ENCODE results near the gene PALM. TPM values are rescaled to one million over a fixed set of nuclear protein-coding genes. Genes with fewer than 3 reads are reported as not detected.

The PALM gene
- total RNA-seq, 2 donors from 2014 or later = 14.4 to 28.4 TPM

DNA sequence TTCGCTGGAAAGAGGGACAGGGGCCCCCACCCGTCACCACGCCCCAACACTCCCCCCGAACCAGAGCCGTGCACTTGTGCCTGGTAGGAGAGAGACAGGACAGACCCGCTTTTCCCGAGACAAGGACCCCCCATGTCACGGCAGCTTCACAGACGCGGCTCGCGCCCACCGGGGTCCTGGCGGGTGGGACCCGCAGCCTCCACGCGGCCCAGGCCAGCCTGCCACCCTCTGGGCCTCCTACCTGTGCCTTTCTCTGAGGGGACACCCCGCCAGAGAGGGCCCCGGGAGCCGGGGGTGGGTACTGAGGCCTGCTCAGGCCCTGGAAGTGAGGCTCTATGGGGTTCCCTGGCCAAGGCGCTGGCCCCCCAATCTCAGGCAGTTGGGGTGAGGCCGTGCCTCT, 38.2 kb downstream of the PALM start:
- DNase-seq (ENCODE audit: low spot score) (no peak), ATAC-seq (ENCODE audit: insufficient number of reproducible peaks, low FRiP score, low read depth) (no peak)
- H3K9me3 ChIP-seq = peaks cover 16% of the 10 kb centered on the region
- no peak overlapping the region for H3K27ac ChIP-seq
- H3K4me3 ChIP-seq = no peak overlapping the region
- no peaks in the 10 kb centered on the region for H3K36me3 ChIP-seq
- no peaks in the 10 kb centered on the region for H3K27me3 ChIP-seq (replicated peaks; ENCODE audit: insufficient read depth)
- no peak for TF ChIP-seq CTCF (IDR thresholded peaks at IDR 0.05)
- no peaks in the 10 kb centered on the region for H3K4me1 ChIP-seq (ENCODE audit: control insufficient read depth in 1 of 2, low read depth in 2 of 2)

- DNase-seq (ENCODE audit: low spot score) (no peak), ATAC-seq (ENCODE audit: insufficient number of reproducible peaks, low FRiP score, low read depth) (no peak)
- Histone ChIP-seq H3K4me3 (no peak overlapping the region), H3K36me3 (no peaks in the 10 kb centered on the region), H3K4me1 (ENCODE audit: control insufficient read depth in 1 of 2, low read depth in 2 of 2) (no peaks in the 10 kb centered on the region), H3K27me3 (replicated peaks; ENCODE audit: insufficient read depth) (no peaks in the 10 kb centered on the region), H3K27ac (no peak overlapping the region), H3K9me3 (peaks cover 16% of the 10 kb centered on the region)
- TF ChIP-seq CTCF (IDR thresholded peaks at IDR 0.05) = no peak
Measured at GRCh38 chr19:747432-748273, 38.9 kb downstream of the PALM start.

GRCh38 chr19:748274-748598, 39.5 kb downstream of the PALM start:
- Histone ChIP-seq H3K27me3 (replicated peaks; ENCODE audit: insufficient read depth) (no peaks in the 10 kb centered on the region), H3K4me1 (ENCODE audit: control insufficient read depth in 1 of 2, low read depth in 2 of 2) (no peaks in the 10 kb centered on the region), H3K9me3 (peaks cover 16% of the 10 kb centered on the region), H3K27ac (no peak overlapping the region), H3K4me3 (no peak overlapping the region), H3K36me3 (no peaks in the 10 kb centered on the region)
- TF ChIP-seq CTCF (IDR thresholded peaks at IDR 0.05) = no peak
- DNase-seq (ENCODE audit: low spot score) (no peak), ATAC-seq (ENCODE audit: insufficient number of reproducible peaks, low FRiP score, low read depth) (no peak)

DNA sequence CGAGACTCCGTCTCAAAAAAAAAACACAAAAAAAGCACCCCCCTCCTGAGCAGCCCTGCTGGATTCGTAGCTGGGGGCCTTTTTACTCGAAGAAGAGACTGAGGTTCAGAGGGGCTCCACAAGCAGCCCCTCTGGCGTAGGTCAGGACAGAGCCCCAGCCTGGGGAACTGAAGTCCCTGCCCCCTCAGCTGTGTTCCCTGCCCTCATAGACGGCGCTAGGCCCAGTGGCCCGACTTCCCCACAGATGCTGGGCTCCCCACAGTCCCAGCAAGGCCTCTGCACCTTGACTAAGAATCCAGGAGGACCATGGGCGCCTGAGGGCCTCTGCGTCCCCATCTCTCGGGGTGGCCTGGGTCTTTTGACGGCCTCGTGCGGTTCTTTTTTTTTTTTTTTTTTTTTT, 41.1 kb downstream of the PALM start:
- peaks cover 7% of the 10 kb centered on the region for H3K9me3 ChIP-seq
- DNase-seq (ENCODE audit: low spot score) (no peak), ATAC-seq (ENCODE audit: insufficient number of reproducible peaks, low FRiP score, low read depth) (no peak)
- no peaks in the 10 kb centered on the region for H3K4me1 ChIP-seq (ENCODE audit: control insufficient read depth in 1 of 2, low read depth in 2 of 2)
- H3K4me3 ChIP-seq = no peak overlapping the region
- H3K27me3 ChIP-seq (replicated peaks; ENCODE audit: insufficient read depth) = no peaks in the 10 kb centered on the region
- TF ChIP-seq CTCF (IDR thresholded peaks at IDR 0.05) = no peak
- no peak overlapping the region for H3K27ac ChIP-seq
- H3K36me3 ChIP-seq = no peaks in the 10 kb centered on the region

DNA sequence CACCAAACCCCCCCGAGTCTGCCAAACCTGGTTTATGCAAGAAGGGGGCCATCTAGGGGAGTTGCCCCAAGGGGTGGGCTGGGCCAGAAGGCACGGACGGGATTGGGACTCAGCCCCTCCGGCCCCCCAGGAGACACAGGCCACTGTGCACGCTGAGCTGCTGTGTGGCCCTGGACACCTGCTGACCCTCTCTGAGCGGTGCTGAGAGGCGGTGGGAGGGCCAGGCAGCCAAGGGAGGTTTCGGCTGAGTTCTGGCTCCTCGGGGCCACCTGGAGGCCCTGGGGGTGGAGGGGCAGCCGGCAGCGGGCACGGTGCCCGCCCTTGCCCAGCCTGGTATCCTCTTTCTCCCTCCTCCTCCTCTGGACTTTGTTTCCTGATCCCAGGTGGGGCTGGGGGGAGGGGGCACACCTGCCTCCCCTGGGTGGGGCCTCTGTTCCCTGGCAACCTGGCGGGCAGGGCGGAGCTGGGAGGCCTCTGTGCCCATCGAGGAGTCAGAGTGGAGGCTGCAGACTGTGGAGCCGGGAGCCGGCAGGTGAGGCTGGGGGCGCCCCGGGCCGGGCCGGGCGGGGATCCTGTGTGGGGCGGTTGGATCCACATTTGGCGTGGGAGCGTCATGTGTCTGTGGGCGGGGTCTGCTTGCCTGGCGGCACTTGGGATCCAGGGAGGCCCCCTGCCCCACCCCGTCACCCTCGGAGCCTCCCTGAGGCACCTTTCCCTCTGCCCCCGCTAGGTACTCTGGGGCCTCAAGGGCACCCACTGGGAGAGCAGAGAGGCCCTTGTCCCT, 42.1 kb downstream of the PALM start, which contains the start of gene MISP:
Gene MISP (plus strand): TSS at position 473 of the 784 bp plus-strand sequence. CDS start 5,835 bp downstream, outside the sequence.
- DNase-seq (ENCODE audit: low spot score) (no peak), ATAC-seq (ENCODE audit: insufficient number of reproducible peaks, low FRiP score, low read depth) (no peak)
- no peaks in the 10 kb centered on the region for H3K36me3 ChIP-seq
- no peak within 1 kb of the TSS for H3K4me3 ChIP-seq
- peaks cover 7% of the 10 kb centered on the region for H3K9me3 ChIP-seq
- TF ChIP-seq CTCF (IDR thresholded peaks at IDR 0.05) = no peak
- H3K27me3 ChIP-seq (replicated peaks; ENCODE audit: insufficient read depth) = no peaks in the 10 kb centered on the region
- no peak within 1 kb of the TSS for H3K27ac ChIP-seq
- no peaks in the 10 kb centered on the region for H3K4me1 ChIP-seq (ENCODE audit: control insufficient read depth in 1 of 2, low read depth in 2 of 2)

Measured in thoracic aorta (tissue), 2 donors.